ENCODE results near the gene RIN1. TPM values are rescaled to one million over a fixed set of nuclear protein-coding genes. Genes with fewer than 3 reads are reported as not detected.

The RIN1 gene
- total RNA-seq, 1 donor from 2014 or later, result 8.2 TPM

DNA sequence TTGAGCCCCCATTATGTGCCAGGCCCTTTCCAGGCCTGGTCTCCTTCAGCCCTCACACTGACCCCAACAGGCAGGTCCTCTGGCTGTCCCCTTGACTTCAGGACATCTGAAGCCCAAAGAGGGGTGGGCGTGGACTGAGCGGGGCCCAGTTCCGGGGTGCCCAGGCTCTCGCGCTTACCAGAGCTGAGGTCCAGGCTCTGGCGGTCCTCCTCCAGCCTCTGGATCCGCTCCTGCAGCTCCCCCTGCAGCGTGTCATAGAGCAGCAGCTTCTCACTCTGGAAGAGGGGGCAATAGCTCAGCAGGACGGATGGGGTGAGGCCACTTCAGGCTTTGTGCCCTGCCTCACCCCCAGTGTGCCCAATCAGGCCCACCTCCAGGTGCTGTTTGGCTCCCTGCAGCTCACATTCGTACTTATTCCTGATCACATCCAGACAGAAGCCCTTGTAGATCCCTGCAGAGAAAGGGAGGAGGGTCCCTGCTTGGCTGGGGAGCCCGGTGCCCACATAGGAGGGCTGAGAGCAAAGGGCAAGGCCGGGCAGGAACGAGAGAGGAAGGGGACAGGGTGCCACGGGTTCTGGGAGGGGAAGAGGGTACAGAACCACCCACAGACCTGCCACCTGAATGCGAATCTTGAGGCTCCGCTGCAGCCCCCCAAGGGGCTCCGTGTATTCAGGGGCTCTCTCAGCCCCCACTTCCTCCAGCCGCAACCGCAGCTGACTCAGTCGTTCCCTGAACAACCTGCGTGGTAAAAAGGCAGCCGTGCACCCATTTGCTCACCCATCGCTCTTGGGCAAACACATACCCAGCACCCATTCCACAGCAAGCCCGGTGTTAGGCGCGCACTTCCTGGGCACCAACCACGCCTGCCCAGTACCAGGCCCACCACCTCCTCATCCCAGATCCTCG, 4.6 kb upstream of the RIN1 start:
- Histone ChIP-seq H3K4me1 (peaks cover 39% of the 10 kb centered on the region), H3K4me3 (no peak overlapping the region), H3K27ac (no peak overlapping the region), H3K9me3 (no peaks in the 10 kb centered on the region), H3K27me3 (ENCODE audit: low read depth) (no peaks in the 10 kb centered on the region), H3K36me3 (peaks cover 57% of the 10 kb centered on the region)
- DNase-seq, result peak; percentile 29
- intact Hi-C loops (cut with DNase I), result no loop called here
- no peak for ATAC-seq
- TF ChIP-seq, protein P1, sequence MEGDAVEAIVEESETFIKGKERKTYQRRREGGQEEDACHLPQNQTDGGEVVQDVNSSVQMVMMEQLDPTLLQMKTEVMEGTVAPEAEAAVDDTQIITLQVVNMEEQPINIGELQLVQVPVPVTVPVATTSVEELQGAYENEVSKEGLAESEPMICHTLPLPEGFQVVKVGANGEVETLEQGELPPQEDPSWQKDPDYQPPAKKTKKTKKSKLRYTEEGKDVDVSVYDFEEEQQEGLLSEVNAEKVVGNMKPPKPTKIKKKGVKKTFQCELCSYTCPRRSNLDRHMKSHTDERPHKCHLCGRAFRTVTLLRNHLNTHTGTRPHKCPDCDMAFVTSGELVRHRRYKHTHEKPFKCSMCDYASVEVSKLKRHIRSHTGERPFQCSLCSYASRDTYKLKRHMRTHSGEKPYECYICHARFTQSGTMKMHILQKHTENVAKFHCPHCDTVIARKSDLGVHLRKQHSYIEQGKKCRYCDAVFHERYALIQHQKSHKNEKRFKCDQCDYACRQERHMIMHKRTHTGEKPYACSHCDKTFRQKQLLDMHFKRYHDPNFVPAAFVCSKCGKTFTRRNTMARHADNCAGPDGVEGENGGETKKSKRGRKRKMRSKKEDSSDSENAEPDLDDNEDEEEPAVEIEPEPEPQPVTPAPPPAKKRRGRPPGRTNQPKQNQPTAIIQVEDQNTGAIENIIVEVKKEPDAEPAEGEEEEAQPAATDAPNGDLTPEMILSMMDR (IDR thresholded peaks at IDR 0.05), result no peak

DNA sequence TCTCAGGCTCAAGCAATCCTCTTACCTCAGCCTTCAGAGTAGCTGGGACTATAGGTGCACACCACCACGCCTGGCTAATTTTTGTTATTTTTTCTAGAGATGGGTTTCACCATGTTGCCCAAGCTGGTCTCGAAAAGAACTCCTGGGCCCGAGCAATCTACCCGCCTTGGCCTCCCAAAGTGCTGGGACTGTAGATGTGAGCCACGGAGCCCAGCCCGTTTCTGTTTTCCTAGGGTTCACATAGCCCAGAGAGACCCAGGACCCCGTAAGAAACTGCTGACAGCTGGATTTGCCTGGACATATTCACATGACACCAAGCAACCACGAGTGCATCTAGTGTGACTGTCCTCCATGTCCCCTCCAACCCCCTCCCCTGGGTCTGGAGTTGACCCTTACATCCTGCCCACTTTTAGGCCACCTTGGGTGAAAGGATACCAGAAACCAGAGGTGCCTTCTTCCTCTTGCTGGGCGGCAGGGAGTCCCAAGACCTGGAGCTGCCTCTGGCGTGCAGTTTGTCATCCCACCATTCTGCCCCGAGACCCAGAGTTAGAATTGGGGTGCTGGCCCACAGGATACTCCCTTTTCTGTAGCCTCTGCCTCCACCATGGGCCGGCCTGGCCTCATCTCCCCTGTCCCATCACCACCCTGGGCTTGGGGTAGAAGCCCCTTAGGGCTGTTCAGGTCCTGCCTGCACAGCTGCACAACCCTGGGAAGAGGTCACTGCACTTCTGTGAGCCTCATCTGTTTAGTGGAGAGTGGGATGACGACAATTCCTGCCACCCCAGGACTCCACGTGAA, 3.7 kb upstream of the RIN1 start:
- no peak overlapping the region for H3K27ac ChIP-seq
- TF ChIP-seq, protein P1 (IDR thresholded peaks at IDR 0.05), result no peak
- peaks cover 40% of the 10 kb centered on the region for H3K4me1 ChIP-seq
- no peak overlapping the region for H3K4me3 ChIP-seq
- intact Hi-C loops (cut with DNase I), result no loop called here
- peak; percentile 39 for DNase-seq
- H3K36me3 ChIP-seq, result peaks cover 57% of the 10 kb centered on the region
- H3K27me3 ChIP-seq (ENCODE audit: low read depth), result no peaks in the 10 kb centered on the region
- ATAC-seq, result no peak
- no peaks in the 10 kb centered on the region for H3K9me3 ChIP-seq

DNA sequence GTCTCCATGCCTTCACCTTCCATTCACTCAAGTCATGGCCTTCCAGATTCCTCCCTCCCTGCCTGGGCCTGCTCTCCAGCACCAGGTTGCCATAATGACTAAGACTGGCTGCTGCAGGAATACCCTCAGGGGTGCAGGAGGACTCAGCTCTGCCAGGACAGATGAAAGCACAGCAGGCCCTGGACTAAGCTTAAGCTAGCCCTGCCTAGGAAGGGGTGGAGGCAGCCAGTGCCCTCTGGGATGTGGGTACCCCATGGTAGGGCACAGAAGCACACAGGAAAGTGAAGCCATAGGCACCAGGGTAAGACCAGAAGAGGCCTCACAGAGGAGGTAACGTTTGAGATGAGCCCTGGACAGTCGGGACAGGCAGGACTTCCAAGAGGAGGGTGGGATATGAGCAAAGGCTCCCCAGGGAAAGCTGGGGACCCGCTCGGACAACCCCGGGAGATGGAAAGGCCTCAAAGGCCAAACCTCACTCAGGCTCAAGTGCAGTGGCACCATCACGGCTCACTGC, 3.0 kb upstream of the RIN1 start:
- intact Hi-C loops (cut with DNase I), result no loop called here
- TF ChIP-seq, protein P1 (IDR thresholded peaks at IDR 0.05), result no peak
- Histone ChIP-seq H3K9me3 (no peaks in the 10 kb centered on the region), H3K36me3 (peaks cover 57% of the 10 kb centered on the region), H3K4me1 (peaks cover 42% of the 10 kb centered on the region), H3K27me3 (ENCODE audit: low read depth) (no peaks in the 10 kb centered on the region), H3K27ac (no peak overlapping the region), H3K4me3 (no peak overlapping the region)
- no peak for ATAC-seq
- peak; percentile 30 for DNase-seq

DNA sequence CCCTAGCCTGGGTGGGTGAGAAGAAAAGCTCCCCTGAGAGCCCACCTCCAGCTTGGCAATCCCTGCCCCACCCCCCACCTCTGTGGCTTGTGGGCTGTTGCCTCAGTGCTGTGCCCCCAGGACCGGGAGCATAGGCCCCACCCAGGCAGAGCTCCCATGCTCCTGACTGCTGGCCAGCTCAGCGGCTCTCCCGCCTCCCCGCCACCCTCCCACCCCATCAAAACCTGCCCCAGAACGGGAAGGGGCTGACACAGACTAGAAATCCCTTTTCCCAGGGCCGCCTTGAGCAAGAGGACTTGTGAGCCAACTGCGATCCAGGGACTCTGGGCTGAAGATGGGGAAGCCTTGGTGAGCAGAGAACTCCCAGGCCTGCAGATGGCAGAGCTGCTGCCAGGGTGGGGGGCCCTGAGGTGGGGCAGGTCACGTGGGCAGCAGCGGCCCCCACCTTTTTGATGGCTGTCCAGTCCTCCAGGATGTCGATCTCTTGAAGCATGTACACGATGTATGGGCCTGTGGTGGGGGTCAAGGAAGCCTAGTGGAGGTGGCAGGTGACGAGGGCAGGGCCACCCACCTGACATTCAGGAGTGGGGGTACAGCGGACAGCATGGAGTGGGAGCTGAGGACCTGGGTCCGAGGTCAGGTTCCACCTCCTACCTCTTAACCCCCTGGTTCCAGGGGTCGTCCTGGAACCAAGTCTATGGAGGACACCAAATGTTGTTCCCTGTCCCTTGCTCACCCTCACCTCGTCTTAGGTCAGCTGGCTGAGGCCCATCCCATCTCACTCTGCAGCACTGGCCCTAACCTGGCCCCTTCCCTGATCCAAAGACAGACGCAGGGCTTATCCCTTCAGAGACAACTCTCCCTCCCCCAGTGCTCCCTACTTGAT, 2.3 kb upstream of the RIN1 start:
- no peaks in the 10 kb centered on the region for H3K27me3 ChIP-seq (ENCODE audit: low read depth)
- peaks cover 35% of the 10 kb centered on the region for H3K4me1 ChIP-seq
- no peaks in the 10 kb centered on the region for H3K9me3 ChIP-seq
- peaks cover 61% of the 10 kb centered on the region for H3K36me3 ChIP-seq
- ATAC-seq (no peak), DNase-seq (peak; percentile 42)
- no peak overlapping the region for H3K4me3 ChIP-seq
- TF ChIP-seq, protein P1 (IDR thresholded peaks at IDR 0.05), result no peak
- no peak overlapping the region for H3K27ac ChIP-seq
- intact Hi-C loops (cut with DNase I), result no loop called here

All from lower lobe of right lung (tissue), 2 donors.